Cerebellar cortex (tissue), 1 donor: ENCODE data around the gene CDCP1.

Experiments used
- DNase-seq: peaks from one replicate; pipeline ENCODE4 v3.0.0-alpha.2; 2015; ENCODE audit warnings: low spot score

CDCP1 gene

DNA sequence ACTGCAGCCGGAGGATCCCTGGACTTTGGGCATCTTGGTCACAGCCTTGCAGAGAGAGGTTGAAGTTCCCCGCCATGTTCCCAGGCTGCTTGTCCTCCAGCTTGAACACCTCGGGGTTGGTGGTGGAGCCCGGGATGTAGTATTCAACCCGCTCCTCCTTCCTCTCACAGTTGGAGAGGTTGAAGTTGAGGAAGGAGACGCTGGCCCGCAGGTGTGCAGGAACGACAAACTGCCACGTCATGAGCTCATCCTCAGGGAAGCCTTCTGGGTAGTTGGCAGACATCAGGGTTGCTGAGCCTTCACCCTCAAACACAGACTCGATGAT lies 35.7 kb downstream of the CDCP1 start:
- no peak for DNase-seq

DNA sequence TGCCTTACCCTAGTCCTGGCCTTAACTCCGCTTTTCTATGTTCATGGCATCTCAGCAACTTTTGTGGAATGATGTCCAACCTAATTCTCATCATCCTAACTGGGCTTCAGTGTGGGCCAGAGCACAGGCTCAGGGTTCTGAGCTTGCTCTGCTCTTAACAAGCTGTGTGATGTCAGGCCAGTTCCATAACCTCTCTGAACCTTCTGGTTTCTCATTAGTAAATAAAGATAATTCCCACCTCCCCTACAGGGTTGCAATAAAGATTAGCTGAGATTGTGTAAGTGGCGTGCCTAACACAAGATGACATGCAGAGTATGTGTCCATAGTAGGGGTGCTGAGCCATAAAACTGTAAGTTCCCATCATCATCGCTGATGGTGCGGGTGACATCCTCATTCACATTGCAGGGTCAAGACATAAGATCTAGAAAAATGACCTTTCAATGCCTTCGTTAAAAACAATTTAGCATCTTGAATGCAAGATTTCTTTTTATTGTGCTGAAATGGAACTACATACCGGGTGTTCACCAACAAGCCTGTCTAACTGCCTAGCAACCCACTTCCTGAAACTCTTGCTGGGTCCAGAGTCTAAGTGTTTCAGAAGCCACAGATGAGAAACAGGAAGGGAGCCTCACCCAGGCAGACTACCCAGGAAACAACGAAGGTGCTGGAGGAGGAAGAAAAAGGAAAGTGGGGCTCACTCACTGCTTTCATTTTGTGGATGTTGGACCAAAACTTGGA lies 36.2 kb downstream of the CDCP1 start:
- DNase-seq: no peak

DNA sequence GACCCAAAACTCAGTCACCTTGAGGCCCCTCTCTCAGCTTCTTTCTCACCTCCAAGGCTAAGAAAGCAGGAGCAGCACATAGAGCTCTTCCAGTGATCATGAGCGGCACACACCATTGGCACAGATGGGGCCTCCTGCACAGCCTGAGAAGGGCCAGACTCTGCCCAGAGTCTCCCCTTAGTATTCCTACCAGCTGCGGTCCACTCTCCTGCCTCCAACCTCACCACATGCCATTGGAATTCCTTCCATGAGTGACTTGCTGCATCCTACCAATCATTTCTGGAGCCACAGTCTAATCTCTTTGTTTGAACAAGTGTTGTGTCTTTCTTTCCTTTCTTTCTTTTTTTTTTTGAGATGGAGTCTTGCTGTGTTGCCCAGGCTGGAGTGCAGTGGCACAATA lies 39.3 kb downstream of the CDCP1 start:
- no peak for DNase-seq

DNA sequence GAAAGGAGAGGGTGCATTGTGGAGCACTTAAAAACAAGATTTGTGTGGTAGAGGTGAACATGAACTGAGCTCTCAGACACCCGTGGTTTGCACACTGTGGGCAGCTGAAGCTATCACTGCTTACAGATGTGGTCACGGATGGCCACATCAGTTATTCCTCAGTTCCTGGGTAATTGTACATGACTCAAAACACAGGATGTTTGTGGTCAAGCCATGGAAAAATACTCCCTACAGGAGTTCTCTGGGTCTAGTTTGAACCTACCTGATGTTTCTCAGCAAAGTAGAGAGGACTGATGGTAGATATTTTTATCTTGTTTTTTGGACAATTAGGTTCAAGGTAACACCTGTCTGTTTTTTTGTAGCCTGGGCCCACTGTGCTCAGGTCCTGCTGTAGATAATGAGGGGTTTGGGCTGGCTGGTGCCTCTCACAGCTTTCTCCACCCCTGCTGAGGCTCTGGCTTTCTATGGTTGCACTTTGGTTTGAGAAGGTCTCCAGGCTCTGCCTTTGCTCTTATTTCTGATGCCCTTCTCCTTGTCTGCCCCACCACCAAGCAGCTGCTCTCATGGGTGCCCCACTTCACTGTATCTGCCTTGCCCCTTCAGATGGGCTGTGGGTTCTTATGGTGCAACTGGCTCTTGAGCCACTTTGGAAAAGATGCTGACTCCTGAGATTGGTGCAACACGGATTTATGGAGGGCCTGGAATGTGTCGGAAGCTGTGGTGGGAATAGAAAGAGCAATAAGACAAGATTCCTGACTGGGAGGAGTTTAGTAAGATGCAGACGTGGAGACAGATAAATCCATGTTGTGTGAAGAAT lies 40.1 kb downstream of the CDCP1 start:
- DNase-seq: no peak

DNA sequence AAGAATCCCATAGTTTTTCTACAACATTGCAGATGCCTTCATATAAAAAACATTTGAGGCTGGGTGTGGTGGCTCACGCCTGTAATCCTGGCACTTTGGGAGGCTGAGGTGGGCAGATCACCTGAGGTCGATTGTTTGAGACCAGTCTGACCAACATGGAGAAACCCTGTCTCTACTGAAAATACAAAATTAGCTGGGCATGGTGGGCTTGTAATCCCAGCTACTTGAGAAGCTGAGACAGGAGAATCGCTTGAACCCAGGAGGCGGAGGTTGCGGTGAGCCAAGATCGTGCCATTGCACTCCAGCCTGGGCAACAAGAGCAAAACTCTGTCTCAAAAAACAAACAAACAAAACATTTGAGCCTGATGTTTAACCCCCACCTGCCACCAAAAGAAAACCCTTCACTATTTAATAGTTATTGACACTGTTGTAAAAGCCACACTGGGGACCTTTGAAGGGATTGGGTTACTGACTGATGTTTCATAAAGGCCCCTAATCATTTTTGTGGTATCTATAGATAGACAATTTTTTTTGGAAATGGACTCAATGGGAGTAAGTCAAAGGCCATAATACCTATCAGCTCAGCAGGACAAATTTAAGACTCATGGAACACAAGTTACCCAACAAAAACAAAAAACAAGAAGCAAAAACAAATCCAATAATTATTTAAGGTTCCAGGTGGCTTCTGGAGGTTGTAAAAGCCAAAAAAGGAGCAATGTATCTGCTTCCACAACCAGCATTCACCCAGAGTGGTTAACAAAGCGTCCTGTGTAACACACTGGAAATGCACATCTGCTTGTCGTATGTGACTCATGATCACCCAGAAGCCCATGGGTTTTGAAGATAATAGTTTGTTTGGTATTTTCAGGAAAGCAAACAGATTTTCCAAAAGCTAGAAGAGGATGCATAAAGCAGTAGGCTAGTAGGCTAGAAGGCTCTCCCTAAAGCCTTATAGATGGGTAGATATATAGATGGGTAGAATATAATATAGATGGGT lies 41.2 kb downstream of the CDCP1 start:
- no peak for DNase-seq

DNA sequence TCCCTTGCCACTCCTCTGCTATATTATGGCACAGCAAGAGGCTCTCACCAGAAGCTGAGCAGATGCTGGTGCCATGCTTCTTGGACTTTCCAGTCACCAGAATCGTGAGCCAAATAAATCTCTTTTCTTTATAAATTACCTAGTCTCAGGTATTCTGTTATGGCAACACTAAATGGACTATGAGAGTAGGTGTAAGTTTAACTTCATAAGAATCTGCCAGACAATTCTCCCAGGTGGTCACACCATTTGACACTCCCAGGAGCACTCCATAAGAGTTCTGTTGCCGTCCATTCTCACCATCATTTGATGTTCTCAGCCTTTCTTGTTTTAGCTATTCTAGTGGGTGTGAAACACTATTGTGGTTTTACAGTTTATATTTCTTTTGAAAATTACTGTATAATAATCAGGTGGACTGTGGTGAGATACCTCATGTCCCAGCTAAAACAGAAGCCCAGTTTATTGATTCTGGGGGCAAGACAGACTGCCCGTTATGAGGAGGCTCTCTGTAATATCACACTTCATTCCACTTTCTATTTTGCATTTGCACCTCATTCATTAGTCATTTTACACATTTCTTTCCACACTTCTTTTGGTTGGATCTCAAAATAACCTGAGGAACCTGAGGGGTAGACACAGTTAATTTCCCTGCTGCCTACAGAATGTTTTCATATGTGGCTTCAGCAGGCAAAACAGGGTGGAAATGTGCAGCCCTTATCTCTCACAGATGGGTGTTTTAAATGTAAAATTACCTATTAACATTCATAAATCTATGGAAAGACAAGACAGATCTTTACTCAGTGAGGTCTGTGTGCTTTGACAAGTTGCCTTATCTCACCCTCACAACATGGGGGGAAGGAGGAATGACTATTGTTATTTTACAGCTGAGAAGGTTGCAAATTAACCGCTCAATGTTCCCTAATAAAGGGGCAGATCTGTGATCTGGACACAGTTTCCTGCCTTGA lies 42.1 kb downstream of the CDCP1 start:
- no peak for DNase-seq

DNA sequence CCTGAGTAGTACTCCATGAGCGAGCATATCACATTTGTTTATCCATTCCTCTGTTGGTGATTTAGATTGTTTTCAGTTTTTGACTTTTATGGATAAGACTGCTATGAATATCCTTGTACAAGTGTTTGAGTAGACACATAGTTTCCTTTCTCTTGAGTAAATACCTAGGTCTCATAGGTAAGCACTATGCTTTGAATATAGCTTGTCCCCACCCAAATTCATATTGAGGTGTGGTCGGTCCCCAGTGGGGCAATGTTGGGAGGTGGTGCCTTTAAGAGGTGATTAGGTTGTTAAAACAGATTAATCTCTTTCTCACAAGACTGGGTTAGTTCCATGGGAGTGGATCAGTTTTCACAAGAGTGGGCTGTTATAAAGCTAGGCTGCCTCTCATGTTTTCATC lies 42.8 kb downstream of the CDCP1 start:
- no peak for DNase-seq

DNA sequence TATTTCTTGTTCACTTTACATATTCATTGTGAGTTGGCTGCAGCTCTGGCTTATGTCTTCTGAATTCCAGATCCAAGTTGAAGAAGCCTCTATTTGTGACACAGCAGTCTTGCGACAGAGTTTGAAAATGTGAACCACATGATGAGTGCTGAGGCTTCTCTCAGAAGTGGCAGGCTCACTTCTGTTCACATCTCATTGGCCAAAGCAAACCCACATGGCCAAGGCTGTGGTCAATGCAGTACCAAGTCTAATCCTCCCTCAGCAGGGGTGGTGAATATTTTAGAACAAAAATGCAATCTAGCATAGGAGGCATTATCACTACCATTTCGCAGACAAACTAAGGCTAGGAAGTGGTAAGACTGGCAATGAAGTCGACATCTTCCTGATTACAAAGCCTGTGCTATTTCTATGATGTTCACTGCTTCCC lies 45.2 kb downstream of the CDCP1 start:
- DNase-seq: no peak

DNA sequence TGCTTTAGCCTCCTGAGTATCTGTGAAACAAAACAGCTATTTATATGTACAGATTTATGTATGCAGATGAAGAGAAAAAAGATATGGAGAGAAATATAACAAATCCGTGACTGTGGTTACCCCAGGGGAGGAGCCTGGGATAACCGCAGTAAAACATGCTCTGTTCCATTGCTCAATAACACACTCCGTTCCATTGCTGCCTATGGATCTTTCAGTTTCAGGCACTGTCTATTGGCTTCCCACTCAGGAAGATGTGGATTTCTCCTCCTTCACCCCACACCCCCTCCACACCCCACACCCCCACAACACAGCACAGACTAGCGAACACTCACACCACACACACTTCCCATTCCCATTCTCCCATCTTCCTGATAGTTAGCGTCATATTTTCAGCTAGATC lies 47.9 kb downstream of the CDCP1 start:
- DNase-seq: no peak

DNA sequence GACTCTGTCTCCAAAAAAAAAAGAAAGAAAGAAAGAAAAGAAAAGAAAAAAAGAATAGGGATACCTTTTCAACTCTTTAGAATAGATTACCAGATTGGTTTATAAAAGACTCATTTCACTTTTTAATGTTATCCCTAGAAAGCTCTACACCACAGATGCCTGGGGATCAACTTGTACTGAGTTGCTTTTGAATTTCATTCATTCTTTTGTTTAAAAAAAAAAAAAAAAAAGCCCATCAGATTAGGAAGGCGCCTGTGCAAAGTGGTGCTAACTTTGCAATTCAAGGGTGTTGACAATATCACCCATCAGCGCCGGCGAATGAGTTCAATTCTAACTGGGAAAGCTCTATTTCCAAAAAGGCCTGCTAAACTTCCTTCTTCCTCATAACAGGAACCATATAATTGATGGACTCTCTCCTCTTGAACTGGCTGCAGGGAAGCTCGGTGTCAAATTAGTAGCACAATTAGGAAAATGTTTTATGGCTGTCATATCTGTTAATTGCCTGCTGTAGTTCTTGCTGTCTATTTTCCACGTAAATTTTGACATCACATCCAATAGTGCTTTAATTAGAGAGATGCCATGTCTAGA lies 48.8 kb downstream of the CDCP1 start:
- no peak for DNase-seq

DNA sequence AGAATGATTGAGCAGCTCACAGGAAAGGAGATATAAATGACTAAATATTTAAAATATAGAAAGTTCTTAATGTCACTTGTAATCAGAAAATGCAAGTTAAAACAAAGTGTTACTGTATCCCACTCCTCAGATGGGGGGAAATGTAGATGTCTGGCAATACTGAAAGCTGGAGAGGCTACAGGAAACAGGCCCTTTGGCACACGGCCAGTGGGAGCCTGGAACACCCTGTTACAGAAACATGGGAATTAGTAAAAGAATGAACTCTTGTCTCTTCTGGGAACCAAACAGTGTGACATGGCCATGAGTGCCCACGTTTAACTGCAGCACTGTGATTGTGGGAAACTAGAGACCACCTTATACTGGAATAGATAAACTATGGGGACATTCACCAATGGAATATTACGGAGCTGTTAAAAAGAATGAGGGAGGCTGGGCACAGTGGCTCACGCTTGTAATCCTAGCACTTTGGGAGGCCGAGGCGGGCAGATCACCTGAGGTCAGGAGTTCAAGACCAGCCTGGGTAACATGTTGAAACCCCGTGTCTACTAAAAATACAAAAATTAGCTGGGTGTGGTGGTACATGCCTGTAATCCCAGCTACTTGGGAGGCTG lies 50.2 kb downstream of the CDCP1 start:
- DNase-seq: no peak

DNA sequence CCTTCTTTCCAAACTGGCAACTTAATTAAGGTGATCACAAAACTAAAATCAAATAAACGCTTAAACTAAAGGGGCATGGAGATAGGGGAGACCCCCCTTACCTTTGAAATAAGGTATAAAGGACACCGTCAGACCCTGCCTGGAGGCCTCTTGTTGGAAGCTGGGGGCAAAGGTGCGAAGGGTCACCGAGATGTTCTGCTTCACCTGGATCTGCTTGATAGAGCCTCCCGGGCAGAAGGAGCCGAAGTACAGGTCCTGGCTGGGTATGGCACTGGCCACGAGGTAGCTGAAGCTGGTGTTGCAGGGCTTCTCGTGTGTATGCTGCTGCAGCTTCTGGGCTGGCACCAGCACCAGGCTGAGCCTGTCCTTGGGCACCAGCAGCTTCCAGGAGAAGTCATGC lies 53.0 kb downstream of the CDCP1 start:
- no peak for DNase-seq

DNA sequence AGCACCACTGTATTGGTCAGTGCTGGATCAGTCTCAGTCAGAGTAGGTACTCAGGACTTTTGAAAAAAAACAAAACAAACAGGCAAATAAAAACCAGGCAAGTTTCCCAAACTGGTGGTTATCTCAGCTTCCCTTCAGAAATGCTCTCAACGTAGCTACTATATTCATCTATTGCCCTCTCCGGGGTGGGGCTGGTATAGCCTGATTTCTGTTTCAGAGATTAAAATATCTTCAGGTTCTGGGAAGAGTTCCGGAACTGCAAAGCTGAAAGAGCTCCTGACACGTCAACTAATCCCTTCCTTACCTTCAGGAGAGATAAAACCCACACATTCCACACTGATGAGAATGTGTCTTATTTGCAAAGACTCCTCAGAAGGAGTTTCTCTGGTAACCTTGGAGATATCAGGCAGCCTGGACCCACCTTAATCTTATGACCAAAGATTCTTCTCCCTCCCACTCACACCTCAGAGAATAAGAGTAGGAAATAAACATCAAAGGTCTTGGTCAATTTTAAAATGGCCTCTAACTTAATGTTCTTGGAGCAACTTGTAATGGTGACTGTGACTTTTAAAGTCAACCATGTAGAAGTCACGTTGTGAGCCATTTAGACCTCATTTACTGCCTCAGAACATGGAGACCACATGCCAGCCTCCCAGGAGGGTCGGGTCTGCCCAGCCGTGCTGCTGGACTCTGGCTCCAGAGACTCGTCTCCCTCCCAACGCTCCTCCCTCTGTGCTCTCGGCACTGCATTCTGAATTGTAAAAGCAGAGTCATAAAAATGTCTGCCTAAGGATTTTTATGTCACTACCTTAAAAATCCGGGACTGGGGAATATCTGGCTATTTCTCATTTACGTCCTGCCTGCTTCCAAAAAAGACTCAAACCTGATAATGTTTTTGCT lies 53.8 kb downstream of the CDCP1 start:
- no peak for DNase-seq

DNA sequence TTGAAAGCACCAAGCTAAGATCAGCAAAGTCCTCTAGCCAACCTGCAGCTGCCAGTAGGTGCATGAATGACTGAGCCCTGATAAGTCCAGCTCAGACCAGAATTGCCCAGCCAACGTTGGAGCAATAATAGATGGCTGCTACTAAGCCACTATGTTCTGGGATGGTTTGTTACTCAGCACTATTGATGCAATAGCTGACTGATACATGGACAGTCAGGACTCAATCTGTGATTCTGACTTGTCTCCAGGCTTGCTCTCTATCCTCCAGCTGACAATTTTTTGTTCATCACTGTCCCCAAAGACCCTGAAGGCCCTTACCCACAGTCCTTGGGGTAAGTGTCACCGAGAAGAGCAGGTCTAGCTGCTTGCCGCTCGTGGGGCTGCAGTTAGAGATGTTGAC lies 55.3 kb downstream of the CDCP1 start:
- no peak for DNase-seq

DNA sequence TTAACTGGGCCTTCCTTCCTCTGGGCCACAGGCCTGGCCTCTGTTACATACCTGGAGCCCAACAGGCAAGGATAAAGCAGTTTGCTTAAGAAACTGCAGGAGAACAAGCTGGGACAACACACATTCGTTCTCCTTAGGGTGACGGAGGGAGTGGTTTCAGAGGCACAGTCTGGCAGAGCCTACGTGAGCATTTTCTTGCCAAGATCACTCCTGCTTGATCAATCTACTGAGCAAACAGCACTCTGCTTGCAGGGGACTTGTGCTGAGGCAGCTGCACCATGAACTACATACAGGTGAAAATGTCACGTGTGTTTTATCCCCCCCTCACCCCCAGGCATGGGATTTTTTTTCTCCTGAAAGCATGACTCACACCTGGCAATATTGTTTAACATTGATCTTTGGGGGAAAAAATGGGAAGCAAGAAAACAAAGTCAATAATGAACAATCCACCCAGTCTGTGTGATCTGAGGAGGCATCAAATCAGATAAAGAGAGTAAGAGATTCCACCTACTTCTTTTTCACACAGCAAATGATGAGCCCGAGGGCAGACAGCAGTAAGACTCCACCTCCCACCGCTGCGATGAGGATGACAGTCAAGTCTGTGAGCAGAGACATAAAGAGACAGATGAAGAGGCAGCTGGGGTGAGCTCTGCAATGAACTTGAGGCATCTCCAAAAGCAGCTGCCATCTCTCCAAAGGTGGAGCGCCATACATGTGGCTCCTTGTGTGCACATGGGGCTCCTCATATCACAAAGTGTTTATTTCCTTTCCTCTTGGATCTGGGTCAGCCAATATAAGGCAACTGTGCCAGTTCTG lies 57.4 kb downstream of the CDCP1 start:
- no peak for DNase-seq

DNA sequence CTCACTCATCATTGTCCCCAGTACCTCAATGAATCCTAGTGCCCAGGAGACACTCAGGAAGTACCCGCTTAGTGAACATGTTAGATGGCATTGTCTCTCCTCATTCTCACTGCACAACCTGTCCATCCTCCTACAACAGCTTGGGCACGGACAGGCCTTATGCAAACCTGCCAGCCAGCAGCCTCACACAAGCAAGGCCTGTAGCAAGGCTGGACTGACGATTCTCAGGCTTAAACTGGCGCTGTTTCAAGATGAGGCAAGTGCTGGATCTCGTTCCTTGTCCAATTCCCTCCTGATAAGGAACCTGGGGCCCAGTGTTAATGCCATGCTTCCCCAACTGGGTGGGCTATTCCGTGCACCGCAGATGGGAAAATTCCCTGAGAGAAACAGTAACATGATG lies 59.0 kb downstream of the CDCP1 start:
- peak; percentile 11 for DNase-seq

DNA sequence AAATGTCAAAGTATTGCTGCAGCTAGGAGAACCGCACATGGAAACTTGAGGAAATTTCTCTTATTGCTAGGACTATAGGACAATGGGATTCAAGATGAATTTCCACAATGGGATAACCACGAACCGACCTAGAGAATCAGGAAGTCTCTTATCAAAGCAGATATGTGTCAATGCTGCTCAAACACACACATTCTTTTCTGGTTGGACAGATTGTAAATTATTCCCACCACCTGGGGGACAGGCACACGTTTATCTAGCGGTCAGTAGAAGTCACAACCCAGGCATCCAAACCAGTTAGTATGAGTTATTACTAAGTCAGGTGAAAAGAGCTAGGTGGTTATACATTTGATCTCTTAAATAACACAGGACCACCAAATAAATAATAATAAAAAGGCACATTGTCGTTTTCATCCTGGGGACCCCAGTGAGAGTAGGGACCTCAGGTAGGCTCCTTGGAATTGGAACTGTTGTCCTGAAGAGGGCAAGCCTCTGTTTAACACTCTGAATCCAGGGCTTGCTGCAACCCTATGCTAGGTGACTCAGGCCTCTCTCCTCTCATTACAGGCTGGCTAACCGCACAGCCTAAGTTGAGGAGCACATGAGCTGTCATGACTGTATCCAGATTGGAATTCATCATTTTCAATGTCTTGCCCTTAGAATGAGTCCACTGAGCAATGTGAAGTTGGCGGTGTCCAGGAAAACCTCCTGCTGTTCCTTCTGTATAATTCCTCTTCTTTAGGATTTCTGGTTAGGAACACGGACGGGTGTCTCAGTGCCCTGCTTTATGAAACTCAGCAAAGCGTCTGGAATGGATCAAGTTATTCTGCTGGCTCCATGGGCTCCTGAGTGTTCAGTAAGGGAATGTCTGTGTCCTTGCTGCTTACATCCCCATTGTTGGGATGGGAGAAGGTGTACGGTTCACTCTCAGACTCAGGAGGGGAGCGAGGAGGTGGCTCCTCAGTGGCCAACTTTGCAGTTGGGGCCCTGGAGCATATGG lies 61.1 kb downstream of the CDCP1 start:
- no peak for DNase-seq
